Measurements from ENCODE around the gene SMCO2.

DNA sequence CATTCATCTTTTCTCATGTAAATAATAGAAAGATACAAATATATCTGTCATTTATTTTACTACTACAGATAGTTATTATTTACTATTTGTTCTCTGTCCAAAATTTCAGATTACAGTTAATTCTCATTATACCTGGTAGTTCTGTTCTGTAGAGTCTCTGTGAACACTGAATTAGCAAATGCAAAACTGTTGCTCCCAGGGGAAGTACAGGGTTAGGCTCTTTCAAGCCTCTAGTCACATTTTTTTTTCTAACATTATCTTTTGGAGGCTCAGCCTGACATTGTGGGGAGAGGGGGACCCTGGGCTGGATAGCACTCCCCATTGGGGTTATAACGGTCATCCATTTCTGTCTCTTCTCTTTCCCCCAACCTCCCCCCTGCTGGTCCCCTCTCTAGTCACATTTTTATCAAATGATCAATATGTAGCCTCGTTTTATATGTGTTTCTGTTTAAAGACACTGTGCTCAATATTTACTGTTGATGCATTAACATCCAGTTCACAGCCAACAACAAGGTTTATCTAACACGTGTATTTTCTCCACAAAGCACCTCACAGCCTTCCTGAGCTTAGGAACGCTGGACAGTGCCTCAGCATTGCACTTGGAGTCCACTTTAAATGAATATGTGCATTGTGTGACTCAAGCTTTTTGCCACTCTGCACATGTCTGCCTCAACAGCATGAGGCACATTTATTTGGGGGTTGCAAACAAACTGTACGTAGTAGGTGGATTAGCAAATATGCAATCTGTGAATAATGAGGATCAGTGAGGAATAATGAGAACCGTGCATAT, 4.7 kb downstream of the SMCO2 start:
- TF ChIP-seq, protein P1, sequence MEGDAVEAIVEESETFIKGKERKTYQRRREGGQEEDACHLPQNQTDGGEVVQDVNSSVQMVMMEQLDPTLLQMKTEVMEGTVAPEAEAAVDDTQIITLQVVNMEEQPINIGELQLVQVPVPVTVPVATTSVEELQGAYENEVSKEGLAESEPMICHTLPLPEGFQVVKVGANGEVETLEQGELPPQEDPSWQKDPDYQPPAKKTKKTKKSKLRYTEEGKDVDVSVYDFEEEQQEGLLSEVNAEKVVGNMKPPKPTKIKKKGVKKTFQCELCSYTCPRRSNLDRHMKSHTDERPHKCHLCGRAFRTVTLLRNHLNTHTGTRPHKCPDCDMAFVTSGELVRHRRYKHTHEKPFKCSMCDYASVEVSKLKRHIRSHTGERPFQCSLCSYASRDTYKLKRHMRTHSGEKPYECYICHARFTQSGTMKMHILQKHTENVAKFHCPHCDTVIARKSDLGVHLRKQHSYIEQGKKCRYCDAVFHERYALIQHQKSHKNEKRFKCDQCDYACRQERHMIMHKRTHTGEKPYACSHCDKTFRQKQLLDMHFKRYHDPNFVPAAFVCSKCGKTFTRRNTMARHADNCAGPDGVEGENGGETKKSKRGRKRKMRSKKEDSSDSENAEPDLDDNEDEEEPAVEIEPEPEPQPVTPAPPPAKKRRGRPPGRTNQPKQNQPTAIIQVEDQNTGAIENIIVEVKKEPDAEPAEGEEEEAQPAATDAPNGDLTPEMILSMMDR (conservative IDR thresholded peaks at IDR 0.05), result no peak
- no peak for TF ChIP-seq ZFX (IDR thresholded peaks at IDR 0.05)

All from C4-2B (cell line).